K562 (cell line): ENCODE data around the gene MLC1. TPM values are rescaled to one million over a fixed set of nuclear protein-coding genes. Genes with fewer than 3 reads are reported as not detected.

Experiments
- ZNF407 ChIP-seq: fragments of 450-650 bp; IDR thresholded peaks from 2 replicates; pipeline ENCODE4 v1.6.1; 2016; ENCODE audit warnings: low read depth
- polyA plus RNA-seq, 8 experiments: library from polyadenylated mRNA; depleted of rRNA in 4 of 8; stranded (reverse) in 5 of 8; unstranded in 3 of 8; fragments of >200 nt; fragmentation: Nextera tagmentation in 2 of 8; fragmentation: Illumina TruSeq in 1 of 8; extraction: Ambion mirVana in 2 of 8; extraction: Trizol in 1 of 8; gene quantifications; 2 replicates each; pipeline versions ENCODE4 v1.2.1 to v1.2.3, GENCODE V29; 2011 to 2014; ENCODE audit warnings: inconsistent platforms in 1 of 8, missing spikeins in 1 of 8
- total RNA-seq, 7 experiments: library from RNA; depleted of rRNA in 6 of 7; stranded (reverse); fragments of >200 nt in 6 of 7; fragmentation: Illumina TruSeq in 2 of 7; extraction: Trizol in 2 of 7; gene quantifications; 2 replicates each; pipeline versions ENCODE4 v1.2.1 to v1.2.3, GENCODE V29; 2011 to 2021; ENCODE audit warnings: low replicate concordance in 1 of 7

Gene MLC1
- total and polyA plus RNA-seq, 9 of the 15 experiments (the other 6 are each of a cell fraction or from before 2014, with no cell fraction given): 0.06 to 0.98 (median 0.39) TPM

GRCh38 chr22:50019316-50019715 lies 65.9 kb downstream of the MLC1 start (continued):
- TF ChIP-seq ZNF407: no peak
